Caco-2 (cell line): ENCODE measurements around the gene CDH12. TPM values are rescaled to one million over a fixed set of nuclear protein-coding genes. Genes with fewer than 3 reads are reported as not detected.

Experiments
- BruUV-seq: library from RNA; stranded (reverse); fragments of 400-500 nt; replicated peaks from 2 replicates; lab custom pipeline; 2021; lab: Mats Ljungman, UMichigan
- CTCF ChIA-PET: fragments of 300-600 bp; sonication (Branson Sonifier 250); formaldehyde crosslinking; loops from one replicate; lab custom pipeline; 2022; ENCODE audit warnings: antibody characterized with exemption; lab: Charles Lee
- POLR2A ChIA-PET: fragments of 300-600 bp; sonication (Branson Sonifier 250); formaldehyde crosslinking; loops from one replicate; lab custom pipeline; 2022; ENCODE audit warnings: antibody characterized with exemption; lab: Charles Lee
- DNase-seq, 2 experiments: peaks; one replicate each; pipeline versions ENCODE4 v3.0.0 to v3.0.0-alpha.2; 2020 to 2022
- H3K27me3 ChIP-seq: replicated peaks from 2 replicates; pipeline ENCODE4 v1.6.0; 2011; ENCODE audit warnings: low read length; ENCODE audit not compliant: control insufficient read depth, insufficient read depth
- H3K36me3 ChIP-seq: 2 replicates; pipeline ENCODE4 v1.5.1; 2011; ENCODE audit warnings: low read length; ENCODE audit not compliant: control insufficient read depth, insufficient read depth
- H3K4me1 ChIP-seq: fragments of 250-450 bp; sonication (Bioruptor Pico); 2 replicates; pipeline ENCODE4 v1.5.1; 2020; ENCODE audit warnings: mild to moderate bottlenecking
- H3K4me3 ChIP-seq: 2 replicates; pipeline ENCODE4 v1.5.1; 2011; ENCODE audit warnings: low read depth, mild to moderate bottlenecking, control low read depth, low read length
- H3K9me3 ChIP-seq: fragments of 250-450 bp; sonication (Bioruptor Pico); 2 replicates; pipeline ENCODE4 v1.5.1; 2020; ENCODE audit warnings: mild to moderate bottlenecking, moderate library complexity
- H3K27ac Mint-ChIP-seq: one replicate; pipeline ENCODE4 v1.8.0; 2022; ENCODE audit warnings: mixed read lengths; ENCODE audit not compliant: unreplicated experiment
- H3K27me3 Mint-ChIP-seq: one replicate; pipeline ENCODE4 v1.8.0; 2022; ENCODE audit warnings: mixed read lengths; ENCODE audit not compliant: insufficient read depth, unreplicated experiment
- H3K36me3 Mint-ChIP-seq: one replicate; pipeline ENCODE4 v1.8.0; 2022; ENCODE audit warnings: mild to moderate bottlenecking, mixed read lengths; ENCODE audit not compliant: insufficient read depth, unreplicated experiment
- H3K4me1 Mint-ChIP-seq: one replicate; pipeline ENCODE4 v1.8.0; 2022; ENCODE audit warnings: low read depth, mixed read lengths; ENCODE audit not compliant: unreplicated experiment
- H3K4me3 Mint-ChIP-seq: one replicate; pipeline ENCODE4 v1.8.0; 2022; ENCODE audit warnings: mild to moderate bottlenecking, moderate library complexity, mixed read lengths; ENCODE audit not compliant: unreplicated experiment
- H3K9me3 Mint-ChIP-seq: one replicate; pipeline ENCODE4 v1.8.0; 2022; ENCODE audit warnings: mixed read lengths; ENCODE audit not compliant: unreplicated experiment
- intact Hi-C: fragments of 100-400 bp; cut with micrococcal nuclease; formaldehyde crosslinking; loops from one replicate; pipeline ENCODE4 v1.10.0; 2022; ENCODE audit not compliant: unreplicated experiment
- total RNA-seq: library from RNA; stranded (reverse); gene quantifications from 2 replicates; pipeline ENCODE4 v1.2.3, GENCODE V29; 2022
- TF ChIP-seq, protein P1 (sequence below), 2 experiments: fragments of 200-600 bp in 1 of 2; IDR thresholded peaks; 1 replicate in 1 of 2; 2 replicates in 1 of 2; pipeline versions ENCODE4 v1.5.1 to v1.8.0; 2011 to 2022; ENCODE audit warnings: antibody characterized with exemption in 1 of 2, control low read depth in 1 of 2, inconsistent platforms in 1 of 2, low read depth in 1 of 2, low read length in 1 of 2, mild to moderate bottlenecking in 1 of 2, moderate library complexity in 1 of 2; ENCODE audit not compliant: insufficient read depth in 1 of 2, severe bottlenecking in 1 of 2, unreplicated experiment in 1 of 2

The CDH12 gene
- total RNA-seq, 1 experiment from 2014 or later, result not detected

DNA sequence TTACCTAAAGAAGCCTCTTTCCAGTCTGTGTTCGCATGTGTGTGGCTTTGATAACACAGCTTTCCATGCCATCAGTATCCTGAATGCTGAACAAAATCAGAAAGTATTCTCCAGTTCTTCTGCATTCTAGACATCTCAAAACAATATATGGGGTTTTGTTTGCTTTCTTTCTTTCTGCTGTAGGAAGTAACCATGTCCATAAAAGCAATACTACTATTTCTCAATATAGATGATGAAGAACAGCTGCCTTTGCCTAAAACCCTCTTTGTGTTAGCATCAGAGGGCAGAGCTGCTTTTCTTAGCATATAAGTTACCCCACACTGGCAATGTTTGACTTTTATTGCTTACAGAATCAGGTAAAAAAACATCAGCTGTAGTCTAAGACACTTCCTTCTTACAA, 963.6 kb downstream of the CDH12 start:
- ChIA-PET CTCF (no interaction called here), POLR2A (no interaction called here)
- H3K4me1 Mint-ChIP-seq, result no peaks in the 10 kb centered on the region
- Histone ChIP-seq H3K4me1 (no peaks in the 10 kb centered on the region), H3K9me3 (no peaks in the 10 kb centered on the region), H3K36me3 (no peaks in the 10 kb centered on the region), H3K4me3 (no peak overlapping the region), H3K27me3 (no peaks in the 10 kb centered on the region)
- no peaks in the 10 kb centered on the region for H3K9me3 Mint-ChIP-seq
- H3K27ac Mint-ChIP-seq, result no peak overlapping the region
- H3K4me3 Mint-ChIP-seq, result no peak overlapping the region
- TF ChIP-seq, protein P1, sequence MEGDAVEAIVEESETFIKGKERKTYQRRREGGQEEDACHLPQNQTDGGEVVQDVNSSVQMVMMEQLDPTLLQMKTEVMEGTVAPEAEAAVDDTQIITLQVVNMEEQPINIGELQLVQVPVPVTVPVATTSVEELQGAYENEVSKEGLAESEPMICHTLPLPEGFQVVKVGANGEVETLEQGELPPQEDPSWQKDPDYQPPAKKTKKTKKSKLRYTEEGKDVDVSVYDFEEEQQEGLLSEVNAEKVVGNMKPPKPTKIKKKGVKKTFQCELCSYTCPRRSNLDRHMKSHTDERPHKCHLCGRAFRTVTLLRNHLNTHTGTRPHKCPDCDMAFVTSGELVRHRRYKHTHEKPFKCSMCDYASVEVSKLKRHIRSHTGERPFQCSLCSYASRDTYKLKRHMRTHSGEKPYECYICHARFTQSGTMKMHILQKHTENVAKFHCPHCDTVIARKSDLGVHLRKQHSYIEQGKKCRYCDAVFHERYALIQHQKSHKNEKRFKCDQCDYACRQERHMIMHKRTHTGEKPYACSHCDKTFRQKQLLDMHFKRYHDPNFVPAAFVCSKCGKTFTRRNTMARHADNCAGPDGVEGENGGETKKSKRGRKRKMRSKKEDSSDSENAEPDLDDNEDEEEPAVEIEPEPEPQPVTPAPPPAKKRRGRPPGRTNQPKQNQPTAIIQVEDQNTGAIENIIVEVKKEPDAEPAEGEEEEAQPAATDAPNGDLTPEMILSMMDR (IDR thresholded peaks at IDR 0.05; ENCODE audit: insufficient read depth in 1 of 2, low read depth in 1 of 2, low read length in 1 of 2, severe bottlenecking in 1 of 2, unreplicated experiment in 1 of 2), result no peak
- H3K36me3 Mint-ChIP-seq, result no peaks in the 10 kb centered on the region
- no peak for DNase-seq
- intact Hi-C loops, result no loop called here
- no peaks in the 10 kb centered on the region for H3K27me3 Mint-ChIP-seq
- BruUV-seq, result no TSS peak

DNA sequence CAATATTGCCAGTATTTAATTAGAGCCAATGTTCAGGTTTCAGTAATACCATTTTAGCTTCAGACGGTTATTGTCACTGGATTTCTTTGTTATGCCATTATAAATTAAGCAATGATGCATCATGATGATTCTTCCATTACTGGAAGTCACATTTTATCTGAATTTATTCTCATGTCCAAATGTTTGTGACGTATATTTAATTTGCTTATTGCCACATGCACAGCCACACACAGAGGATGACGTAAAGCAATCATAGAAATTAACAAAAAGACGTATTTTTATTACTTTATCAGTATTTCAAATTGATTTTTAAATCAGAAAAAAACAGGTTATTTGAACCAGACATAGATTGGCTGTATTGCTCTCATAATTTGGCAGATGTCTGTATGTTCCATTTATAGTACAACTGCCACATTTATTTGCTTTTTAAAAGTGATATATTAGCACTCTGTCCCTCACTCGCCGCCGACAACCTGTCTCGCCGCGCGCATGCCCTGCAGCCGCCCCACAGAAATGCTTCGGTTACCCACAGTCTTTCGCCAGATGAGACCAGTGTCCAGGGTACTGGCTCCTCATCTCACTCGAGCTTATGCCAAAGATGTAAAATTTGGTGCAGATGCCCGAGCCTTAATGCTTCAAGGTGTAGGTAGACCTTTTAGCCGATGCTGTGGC, 970.9 kb downstream of the CDH12 start:
- intact Hi-C loops, result no loop called here
- Mint-ChIP-seq H3K36me3 (no peaks in the 10 kb centered on the region), H3K4me3 (no peak overlapping the region), H3K27me3 (peaks cover 2% of the 10 kb centered on the region), H3K27ac (no peak overlapping the region), H3K9me3 (no peaks in the 10 kb centered on the region), H3K4me1 (no peaks in the 10 kb centered on the region)
- Histone ChIP-seq H3K36me3 (no peaks in the 10 kb centered on the region), H3K9me3 (no peaks in the 10 kb centered on the region), H3K27me3 (no peaks in the 10 kb centered on the region), H3K4me3 (no peak overlapping the region), H3K4me1 (no peaks in the 10 kb centered on the region)
- no TSS peak for BruUV-seq
- ChIA-PET POLR2A (no interaction called here), CTCF (no interaction called here)
- no peak for DNase-seq
- TF ChIP-seq, protein P1 (IDR thresholded peaks at IDR 0.05; ENCODE audit: insufficient read depth in 1 of 2, low read depth in 1 of 2, low read length in 1 of 2, severe bottlenecking in 1 of 2, unreplicated experiment in 1 of 2), result no peak

DNA sequence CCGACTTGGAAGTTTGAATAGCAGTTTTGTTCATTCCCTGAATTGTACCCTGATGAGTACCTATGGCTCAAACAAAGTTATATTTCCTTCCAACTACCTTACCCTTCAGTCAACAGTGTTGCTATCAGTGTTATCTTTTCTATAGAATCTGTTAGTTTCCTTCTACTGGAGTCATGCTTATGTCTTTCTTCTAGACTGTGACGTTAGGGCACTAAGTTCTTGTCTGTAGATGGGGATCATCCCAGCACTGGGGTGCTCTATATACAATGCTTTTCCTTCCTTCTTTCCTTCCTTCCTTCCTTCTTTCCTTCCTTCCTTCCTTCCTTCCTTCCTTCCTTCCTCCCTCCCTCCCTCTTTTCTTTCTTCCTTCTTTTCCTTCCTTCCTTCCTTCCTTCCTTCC, 973.0 kb downstream of the CDH12 start:
- no peak overlapping the region for H3K4me3 Mint-ChIP-seq
- Histone ChIP-seq H3K4me1 (no peaks in the 10 kb centered on the region), H3K27me3 (no peaks in the 10 kb centered on the region), H3K4me3 (no peak overlapping the region), H3K36me3 (no peaks in the 10 kb centered on the region), H3K9me3 (no peaks in the 10 kb centered on the region)
- ChIA-PET CTCF (no interaction called here), POLR2A (no interaction called here)
- H3K4me1 Mint-ChIP-seq, result no peaks in the 10 kb centered on the region
- TF ChIP-seq, protein P1 (IDR thresholded peaks at IDR 0.05; ENCODE audit: insufficient read depth in 1 of 2, low read depth in 1 of 2, low read length in 1 of 2, severe bottlenecking in 1 of 2, unreplicated experiment in 1 of 2), result no peak
- BruUV-seq, result no TSS peak
- no peaks in the 10 kb centered on the region for H3K36me3 Mint-ChIP-seq
- no peak overlapping the region for H3K27ac Mint-ChIP-seq
- H3K9me3 Mint-ChIP-seq, result no peaks in the 10 kb centered on the region
- peaks cover 2% of the 10 kb centered on the region for H3K27me3 Mint-ChIP-seq
- intact Hi-C loops, result no loop called here
- DNase-seq, result no peak
